GM18909 (cell line): ENCODE measurements around the gene ACSS2.
"Not testable (repeated sequence)": the region's sequence is repeated elsewhere in the genome, so short reads cannot be mapped to it uniquely, and the experiment has no call there.

Experiments
- ATAC-seq: cut with Tn5 transposase; IDR thresholded peaks from one replicate; pipeline ENCODE4 v1.9.1; 2021; ENCODE audit warnings: mild to moderate bottlenecking; ENCODE audit not compliant: unreplicated experiment, poor library complexity

ACSS2 gene

GRCh38 chr20:34898731-34899130 is 22.3 kb downstream of the ACSS2 start:
- ATAC-seq = not testable (repeated sequence)

- ATAC-seq = no peak
These were observed 27.8 kb downstream of the ACSS2 start for GRCh38 chr20:34904202-34904621.

DNA sequence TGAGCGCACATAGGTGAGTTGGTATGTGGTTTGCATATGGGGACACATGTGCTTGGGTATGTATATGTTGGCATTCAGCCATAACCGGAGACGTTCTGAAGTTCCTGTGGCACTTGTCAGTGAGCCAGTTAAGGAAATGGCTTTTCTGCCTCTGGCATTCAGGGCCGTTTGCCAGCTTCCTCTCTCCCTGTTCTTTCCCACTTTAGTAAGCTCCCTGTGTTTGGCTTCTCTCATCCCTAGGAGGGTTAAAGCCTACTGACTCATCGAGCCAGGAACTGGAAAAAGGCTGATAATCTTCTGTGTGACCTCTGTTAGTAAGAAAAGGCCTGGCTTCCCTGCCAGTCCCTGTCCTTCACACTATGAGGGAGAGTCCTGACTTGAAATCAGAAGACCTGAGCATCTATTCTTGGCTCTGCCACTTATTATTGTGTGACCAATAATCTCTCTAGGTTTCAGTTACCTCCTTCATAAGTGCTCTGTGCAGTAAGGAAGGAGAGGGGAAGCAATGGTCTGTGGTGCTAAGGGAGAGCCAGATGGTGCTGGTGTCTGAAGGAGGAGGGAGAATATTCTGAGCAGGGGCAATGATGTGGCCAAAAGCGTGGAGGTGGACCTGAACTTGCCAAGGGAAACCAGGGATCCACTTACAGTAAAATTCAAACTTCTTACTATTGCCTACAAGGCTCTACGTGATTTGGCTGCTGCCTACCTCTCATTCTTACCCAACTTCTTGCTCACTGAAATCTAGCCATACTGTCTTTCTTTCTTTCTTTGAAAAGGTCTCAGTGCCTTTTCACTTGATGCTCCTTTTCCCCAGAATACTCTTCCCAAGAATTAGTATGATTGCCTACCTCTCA is 31.4 kb downstream of the ACSS2 start:
- ATAC-seq = no peak

DNA sequence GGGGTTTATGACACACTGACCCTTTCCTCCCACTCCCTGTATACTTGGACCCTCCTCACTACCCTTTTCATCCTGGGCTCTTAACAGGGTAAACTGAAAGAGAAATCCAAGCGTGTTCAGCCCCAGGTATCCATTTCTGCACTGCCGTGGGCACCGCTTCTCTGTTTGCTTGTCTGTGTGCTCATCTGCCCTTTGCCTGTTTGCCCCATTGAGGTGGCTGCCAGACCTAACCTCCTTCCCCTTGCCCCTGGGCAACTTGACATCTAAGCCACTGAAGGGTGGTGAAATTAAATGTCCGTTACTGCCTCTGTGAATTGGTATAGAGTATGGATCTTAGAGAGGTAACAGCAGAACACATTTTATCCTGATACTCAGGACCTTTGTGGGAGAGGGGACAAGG is 38.7 kb downstream of the ACSS2 start:
- no peak for ATAC-seq

- ATAC-seq = no peak
These were observed 39.5 kb downstream of the ACSS2 start for GRCh38 chr20:34915749-34916455.

DNA sequence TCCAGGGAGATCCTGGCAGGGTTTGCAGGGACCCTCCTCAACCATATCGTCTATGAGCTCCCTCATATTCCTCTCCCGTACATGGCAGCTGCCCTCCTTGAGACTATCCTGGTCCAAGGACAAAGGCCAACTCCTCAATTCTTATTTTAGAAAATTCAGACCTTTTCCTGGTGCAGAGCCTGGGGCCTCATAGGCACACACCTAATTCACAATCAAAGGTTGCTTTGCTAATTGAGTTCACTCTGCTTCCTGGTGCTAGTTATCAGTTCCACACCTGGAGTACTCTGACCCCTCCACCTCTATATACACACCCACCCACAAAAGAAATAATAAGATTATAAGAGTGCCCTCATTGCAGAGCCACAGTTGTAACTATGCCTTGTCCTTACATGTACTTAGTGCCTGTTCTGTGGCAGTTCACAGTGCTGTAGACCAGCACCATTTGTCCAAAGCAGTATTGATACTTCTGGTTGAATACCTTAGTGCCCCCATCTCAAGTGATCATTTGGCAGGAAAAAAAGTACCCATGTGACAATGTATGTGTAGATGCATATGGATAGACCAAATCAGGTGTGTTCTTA is 40.5 kb downstream of the ACSS2 start:
- no peak for ATAC-seq

DNA sequence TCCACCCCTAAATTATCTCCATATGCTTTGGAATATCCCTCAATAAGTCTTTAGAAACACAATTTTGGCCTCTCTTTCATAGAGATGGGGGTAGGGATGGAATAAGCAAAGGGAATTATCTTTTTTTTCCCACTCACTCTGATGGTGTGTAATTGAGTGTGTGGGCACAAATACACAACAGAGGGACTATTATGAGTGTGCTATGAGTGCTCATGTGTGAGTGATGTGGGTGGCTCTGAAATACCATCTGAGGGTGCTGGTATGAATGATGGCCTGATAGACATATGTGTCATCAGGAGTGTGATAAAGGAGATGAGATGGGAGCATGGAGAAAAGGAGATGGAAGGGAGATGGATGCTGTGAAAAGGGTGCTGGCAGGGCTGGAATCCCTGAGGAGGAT is 43.6 kb downstream of the ACSS2 start:
- ATAC-seq = no peak

GRCh38 chr20:34921436-34921835 is 45.0 kb downstream of the ACSS2 start:
- no peak for ATAC-seq

DNA sequence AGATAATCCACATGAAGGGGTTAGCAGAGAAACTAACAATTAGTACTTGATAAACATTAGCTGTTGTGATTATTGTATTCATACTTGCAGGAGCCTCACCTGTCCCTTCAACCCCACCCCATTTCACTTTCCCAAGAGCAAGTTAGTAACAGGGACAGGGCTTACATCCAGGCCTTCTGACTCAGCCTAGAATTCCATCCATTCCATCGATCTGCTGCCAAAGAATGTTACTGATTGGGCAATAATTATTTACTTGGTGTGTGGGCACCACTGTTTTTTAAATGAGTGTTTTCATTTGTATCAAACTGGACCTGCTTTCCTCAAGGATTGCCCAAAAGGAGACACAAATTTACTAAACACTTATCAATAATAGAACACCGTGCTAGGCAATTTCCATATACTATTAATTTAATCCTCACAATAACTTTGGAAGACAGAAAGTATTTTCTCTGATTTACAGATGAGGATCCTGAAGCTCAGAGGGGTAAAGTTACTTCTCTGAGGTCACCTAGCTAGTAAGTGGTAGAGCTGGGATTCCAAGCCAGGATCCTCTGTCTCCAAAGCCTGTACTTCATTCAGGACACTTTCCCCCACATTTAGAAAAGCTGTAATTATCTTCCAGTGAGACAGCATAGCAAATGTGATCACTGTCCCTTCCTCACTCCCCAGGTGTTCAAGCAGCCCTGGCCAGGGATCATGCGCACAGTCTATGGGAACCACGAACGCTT is 46.4 kb downstream of the ACSS2 start:
- no peak for ATAC-seq

DNA sequence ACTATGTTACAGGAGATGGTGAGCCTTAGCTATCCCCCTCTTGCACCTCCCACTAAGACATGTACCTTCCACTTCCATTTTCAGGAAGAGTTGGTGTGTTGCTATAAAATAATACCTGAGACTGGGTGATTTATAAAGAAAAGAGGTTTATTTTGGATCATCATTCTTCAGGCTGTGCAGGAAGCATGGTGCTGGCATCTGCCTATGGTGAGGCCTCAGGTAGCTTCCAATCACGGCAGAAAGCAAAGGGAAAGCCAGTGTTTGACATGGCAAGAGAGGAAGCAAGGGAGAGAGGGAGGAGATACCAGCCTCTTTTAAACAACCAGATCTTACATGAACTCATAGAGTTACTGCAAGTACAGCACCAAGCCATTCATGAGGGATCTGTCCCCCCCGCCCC is 47.0 kb downstream of the ACSS2 start:
- ATAC-seq = no peak

GRCh38 chr20:34925341-34925740 is 48.9 kb downstream of the ACSS2 start:
- ATAC-seq = no peak

- ATAC-seq = no peak
These were observed 49.6 kb downstream of the ACSS2 start for GRCh38 chr20:34925981-34926380.

- no peak for ATAC-seq
These were observed 50.2 kb downstream of the ACSS2 start for GRCh38 chr20:34926581-34926980.

DNA sequence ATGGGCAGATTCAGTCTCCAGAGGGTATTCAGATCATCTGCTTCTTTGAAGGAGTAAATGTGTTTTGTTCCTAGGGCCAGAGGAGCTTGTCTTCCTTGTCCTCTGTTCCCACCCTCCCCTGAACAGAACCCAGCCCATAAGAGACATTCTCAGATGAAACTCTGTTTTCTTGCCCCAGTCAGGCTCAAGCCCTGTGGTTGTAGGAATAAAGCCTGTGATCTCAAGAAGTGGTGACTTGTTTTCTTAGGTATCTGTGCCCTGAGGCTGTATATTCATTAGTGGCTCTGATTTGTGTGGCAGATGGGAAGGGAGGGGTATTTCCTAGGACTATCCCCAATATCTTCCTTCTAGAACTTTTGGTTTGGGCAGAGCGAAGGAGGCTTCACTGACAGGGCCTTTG is 51.3 kb downstream of the ACSS2 start:
- ATAC-seq = no peak

- no peak for ATAC-seq
These were observed 52.0 kb downstream of the ACSS2 start for GRCh38 chr20:34928411-34928810.

DNA sequence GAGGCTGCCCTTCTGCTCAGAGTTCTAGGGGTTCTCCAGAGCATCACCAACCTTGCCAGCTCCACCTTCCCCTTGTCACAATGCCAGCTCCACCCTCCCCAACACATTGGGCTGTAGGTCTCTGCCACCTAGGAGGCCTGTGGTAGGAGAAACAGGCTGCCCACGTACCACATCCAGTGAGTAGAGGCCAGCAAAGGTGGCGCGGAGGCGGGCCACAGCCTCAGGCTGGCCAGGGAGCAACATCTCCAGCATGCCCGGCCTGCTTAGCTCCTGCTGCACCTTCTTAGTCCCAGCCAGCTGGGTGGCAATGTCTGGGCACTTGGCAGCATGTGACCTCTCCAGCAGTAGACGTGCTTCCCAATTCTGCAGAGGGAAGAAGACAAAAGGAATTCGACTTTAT is 55.4 kb downstream of the ACSS2 start:
- ATAC-seq = no peak

- no peak for ATAC-seq
These were observed 62.2 kb downstream of the ACSS2 start for GRCh38 chr20:34938466-34939163.

- ATAC-seq = no peak
These were observed 63.7 kb downstream of the ACSS2 start for GRCh38 chr20:34940081-34940481.

GRCh38 chr20:34941226-34941625 is 64.8 kb downstream of the ACSS2 start:
- no peak for ATAC-seq

DNA sequence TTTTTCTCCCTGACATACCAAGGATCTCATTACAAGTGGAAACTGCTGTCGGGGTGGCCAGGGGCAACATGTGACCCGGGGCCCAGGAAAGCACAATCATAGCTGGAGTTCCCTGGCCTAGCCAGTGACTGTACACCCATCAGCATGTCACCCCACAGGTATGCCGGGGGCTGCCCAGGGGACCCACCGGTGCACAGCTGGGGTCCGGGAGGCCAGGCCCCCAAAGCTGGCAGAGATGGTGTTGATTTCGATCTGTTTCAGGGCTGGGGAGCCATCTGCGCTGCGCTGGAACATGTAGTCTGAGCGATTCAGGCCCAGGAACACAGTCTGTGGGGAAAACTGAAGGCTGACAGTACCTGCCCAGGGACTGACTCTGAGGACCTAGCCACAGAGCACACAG is 65.9 kb downstream of the ACSS2 start:
- ATAC-seq = no peak
